GM06990 (cell line): ENCODE measurements around the gene DARS1.
"Not testable (repeated sequence)": the region's sequence is repeated elsewhere in the genome, so short reads cannot be mapped to it uniquely, and the experiment has no call there.

Experiments
- DNase-seq: peaks from one replicate; pipeline ENCODE4 v3.0.0-alpha.2; 2011; ENCODE audit not compliant: insufficient read length; ENCODE audit errors: extremely low read depth
- H3K27me3 ChIP-seq: replicated peaks from 2 replicates; pipeline ENCODE4 v1.6.0; 2011; ENCODE audit warnings: low read length; ENCODE audit not compliant: control insufficient read depth, insufficient read depth
- H3K36me3 ChIP-seq: 2 replicates; pipeline ENCODE4 v1.5.1; 2011; ENCODE audit warnings: low read length; ENCODE audit not compliant: control insufficient read depth, insufficient read depth
- H3K4me3 ChIP-seq: replicated peaks from 2 replicates; pipeline ENCODE4 v1.5.1; 2011; ENCODE audit warnings: low read depth, mild to moderate bottlenecking, control low read depth, low read length
- TF ChIP-seq, protein P1 (sequence below): IDR thresholded peaks from 2 replicates; pipeline ENCODE4 v1.5.1; 2011; ENCODE audit warnings: low read length, control low read depth, mild to moderate bottlenecking, inconsistent platforms; ENCODE audit not compliant: insufficient read depth, poor library complexity, severe bottlenecking

DARS1 gene

DNA sequence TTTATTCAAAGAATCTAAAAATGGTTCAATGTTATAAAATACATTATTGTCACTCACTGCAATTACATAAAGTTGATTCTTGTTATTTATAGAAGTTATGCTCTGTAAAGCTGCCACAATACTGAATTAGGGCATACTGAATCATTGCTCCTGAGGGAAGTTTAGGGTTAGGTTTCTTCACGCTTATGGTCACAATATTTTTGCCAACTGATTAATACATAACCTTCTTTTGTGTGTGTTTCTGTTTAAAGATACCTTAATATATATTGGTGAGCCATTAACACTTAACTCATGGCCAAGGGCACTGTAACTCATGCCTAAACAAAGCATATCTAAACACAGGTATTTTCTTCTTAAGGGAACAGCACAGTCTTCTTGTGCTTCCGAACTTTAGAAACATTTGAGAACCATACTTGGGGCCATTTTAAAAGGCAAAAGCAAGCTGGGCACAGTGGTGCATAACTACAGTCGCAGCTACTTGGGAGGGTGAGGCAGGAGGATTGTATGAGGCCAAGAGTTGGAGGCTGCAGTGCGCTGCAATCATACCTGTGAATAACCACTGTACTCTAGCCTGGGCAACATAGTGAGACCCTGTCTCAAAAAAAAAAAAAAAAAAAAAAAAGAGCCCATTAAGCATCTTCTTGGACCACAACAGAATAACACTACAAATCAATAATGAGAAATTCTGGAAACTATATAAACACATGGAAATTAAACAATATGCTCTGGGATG, 15.6 kb downstream of the DARS1 start:
- no peak for DNase-seq
- no peak overlapping the region for H3K4me3 ChIP-seq
- TF ChIP-seq, protein P1, sequence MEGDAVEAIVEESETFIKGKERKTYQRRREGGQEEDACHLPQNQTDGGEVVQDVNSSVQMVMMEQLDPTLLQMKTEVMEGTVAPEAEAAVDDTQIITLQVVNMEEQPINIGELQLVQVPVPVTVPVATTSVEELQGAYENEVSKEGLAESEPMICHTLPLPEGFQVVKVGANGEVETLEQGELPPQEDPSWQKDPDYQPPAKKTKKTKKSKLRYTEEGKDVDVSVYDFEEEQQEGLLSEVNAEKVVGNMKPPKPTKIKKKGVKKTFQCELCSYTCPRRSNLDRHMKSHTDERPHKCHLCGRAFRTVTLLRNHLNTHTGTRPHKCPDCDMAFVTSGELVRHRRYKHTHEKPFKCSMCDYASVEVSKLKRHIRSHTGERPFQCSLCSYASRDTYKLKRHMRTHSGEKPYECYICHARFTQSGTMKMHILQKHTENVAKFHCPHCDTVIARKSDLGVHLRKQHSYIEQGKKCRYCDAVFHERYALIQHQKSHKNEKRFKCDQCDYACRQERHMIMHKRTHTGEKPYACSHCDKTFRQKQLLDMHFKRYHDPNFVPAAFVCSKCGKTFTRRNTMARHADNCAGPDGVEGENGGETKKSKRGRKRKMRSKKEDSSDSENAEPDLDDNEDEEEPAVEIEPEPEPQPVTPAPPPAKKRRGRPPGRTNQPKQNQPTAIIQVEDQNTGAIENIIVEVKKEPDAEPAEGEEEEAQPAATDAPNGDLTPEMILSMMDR = no peak
- no peaks in the 10 kb centered on the region; the same call in none of the 2 replicates for H3K36me3 ChIP-seq
- H3K27me3 ChIP-seq = no peaks in the 10 kb centered on the region

DNA sequence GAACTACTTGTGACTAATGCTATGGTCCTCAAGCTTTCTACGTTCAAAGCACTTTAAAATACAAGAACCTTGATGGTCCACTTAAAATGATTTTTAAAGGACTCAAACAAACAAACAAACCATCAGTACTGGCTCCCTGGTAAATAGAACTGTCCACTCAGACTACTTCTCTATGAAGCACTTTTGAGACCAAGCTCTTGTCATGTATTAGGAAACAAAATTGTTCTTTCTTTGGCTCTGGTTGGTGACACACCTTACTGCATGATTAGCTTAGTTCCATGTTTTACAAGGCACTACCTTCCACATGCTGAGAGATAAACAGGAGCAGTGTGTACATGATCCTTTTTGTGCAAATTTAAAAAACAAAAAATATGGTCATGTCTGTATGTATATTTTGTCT, 19.7 kb downstream of the DARS1 start:
- TF ChIP-seq, protein P1 = no peak
- Histone ChIP-seq H3K4me3 (no peak overlapping the region), H3K36me3 (no peaks in the 10 kb centered on the region; the same call in none of the 2 replicates), H3K27me3 (no peaks in the 10 kb centered on the region)
- DNase-seq = no peak

DNA sequence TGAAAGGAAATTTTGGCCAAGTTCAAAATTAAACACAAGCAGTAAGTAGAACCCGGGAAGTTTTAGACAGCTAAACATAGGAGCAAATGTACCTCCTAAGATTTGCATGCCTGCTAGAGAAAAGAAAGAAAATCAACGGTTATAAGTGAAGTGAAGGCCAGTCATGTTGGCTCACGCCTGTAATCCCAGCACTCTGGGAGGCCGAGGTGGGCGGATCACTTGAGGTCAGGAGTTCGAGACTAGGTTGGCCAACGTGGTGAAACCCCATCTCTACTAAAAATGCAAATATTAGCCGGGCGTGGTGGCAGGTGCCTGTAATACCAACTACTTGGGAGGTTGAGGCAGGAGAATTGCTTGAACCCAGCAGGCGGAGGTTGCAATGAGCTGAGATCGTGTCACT, 21.0 kb downstream of the DARS1 start:
- not testable (repeated sequence) for H3K27me3 ChIP-seq, H3K4me3 ChIP-seq, DNase-seq, H3K36me3 ChIP-seq

DNA sequence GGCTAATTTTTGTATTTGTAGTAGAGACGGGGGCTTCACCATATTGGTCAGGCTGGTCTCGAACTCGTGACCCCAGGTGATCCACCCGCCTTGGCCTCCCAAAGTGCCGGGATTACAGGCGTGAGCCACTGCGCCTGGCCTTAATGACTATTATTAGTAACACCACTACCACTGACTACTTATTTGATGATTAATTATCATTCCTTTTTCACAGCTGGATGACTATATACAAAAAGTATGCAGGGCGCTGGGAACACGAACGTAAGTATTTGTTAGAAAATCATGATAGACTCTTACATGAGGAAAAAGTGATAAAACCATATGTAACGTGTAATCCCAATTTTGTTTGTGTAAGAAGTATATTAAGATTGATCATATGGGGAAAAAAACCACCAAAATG, 21.6 kb downstream of the DARS1 start:
- no peak overlapping the region for H3K4me3 ChIP-seq
- TF ChIP-seq, protein P1 = no peak
- H3K27me3 ChIP-seq = no peaks in the 10 kb centered on the region
- no peaks in the 10 kb centered on the region; the same call in none of the 2 replicates for H3K36me3 ChIP-seq
- no peak for DNase-seq

DNA sequence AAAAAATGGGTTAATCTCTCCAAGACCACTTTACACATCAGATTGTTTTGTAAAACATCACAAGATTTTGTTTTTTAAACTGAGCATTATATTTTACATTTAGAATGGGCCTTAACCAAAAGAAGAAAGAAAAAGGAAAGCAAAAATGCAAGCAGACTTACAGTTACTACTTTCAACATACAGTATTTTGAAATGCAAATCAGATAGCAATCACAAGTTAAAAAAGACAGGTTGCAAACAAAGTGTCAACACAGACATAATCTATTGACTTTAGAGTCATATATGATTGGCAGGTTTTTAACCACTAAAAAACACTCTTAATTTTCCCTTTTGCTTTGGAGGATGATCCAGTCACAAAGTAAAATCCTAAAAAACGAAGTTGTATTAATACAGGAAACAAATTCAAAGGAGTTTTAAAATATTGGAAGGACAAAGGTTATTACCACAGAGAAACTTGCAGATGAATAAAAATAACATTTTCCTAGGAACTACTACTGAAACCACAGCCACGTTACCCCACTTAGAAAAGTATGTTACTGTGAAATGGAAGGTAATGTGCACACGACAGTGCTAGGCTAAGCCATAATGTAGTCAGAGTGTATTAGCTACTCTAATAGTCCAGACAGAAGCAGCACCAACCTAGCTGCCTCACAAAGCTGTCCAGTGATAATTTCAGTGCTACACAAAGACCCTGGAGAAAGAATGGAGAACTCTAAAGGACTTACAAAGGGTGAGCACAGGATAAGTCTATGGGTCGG, 22.9 kb downstream of the DARS1 start:
- TF ChIP-seq, protein P1 = no peak
- H3K27me3 ChIP-seq = no peaks in the 10 kb centered on the region
- DNase-seq = no peak
- H3K4me3 ChIP-seq = no peak overlapping the region
- H3K36me3 ChIP-seq = no peaks in the 10 kb centered on the region; the same call in 1 of the 2 replicates
